NCI-H345 (cell line): ENCODE data around the gene SLC4A3.

ENCODE experiments used
- DNase-seq: peaks from one replicate; lab custom pipeline; 2025; lab: John Stamatoyannopoulos, UW

Gene SLC4A3

DNA sequence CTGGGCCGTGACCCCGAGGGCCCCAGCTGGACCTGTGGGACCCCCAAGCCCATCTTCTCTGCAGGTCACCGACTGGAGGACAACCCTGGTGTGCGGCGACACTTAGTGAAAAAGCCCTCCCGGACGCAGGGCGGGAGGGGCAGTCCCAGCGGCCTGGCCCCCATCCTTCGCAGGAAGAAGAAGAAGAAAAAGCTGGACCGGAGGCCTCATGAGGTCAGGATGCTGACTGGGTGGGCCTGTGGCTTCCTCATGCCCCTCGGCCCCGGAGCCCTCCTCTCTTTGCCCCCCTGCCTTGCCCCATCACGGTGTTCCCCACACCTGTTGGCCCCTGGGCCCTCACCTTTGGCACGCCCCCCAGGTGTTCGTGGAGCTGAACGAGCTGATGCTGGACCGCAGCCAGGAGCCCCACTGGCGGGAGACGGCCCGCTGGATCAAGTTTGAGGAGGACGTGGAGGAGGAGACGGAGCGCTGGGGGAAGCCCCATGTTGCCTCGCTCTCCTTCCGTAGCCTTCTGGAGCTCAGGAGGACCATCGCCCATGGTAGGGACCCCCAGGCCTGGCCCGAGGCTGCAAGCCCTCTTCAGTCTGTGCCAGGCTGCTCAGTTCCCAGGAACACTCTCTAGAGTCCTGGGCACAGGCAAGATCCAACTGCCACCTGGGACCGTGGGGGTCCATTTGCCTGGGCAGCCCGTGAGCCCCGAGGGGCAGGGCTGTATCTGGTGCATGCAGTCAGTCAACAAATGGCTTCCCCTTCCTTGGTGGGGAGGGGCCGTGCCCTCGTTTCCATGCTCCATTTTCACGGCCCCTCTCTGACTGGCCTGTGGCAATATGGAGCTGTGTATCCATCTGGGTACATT is 4.7 kb downstream of the SLC4A3 start:
- DNase-seq: no peak

DNA sequence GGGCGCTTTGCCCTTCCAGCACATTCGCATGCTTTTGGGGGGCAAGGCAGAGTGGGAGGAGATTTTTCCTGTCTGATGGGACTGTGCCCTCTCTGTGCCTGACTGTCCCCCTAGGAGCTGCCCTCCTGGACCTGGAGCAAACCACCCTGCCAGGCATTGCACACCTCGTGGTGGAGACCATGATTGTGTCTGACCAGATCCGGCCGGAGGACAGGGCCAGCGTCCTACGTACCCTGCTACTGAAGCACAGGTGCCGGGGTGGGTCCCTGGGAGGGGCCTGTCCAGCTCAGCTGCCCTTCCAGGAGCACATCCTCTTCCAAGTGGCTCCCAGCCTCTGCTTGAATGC is 5.3 kb downstream of the SLC4A3 start:
- DNase-seq: no peak

DNA sequence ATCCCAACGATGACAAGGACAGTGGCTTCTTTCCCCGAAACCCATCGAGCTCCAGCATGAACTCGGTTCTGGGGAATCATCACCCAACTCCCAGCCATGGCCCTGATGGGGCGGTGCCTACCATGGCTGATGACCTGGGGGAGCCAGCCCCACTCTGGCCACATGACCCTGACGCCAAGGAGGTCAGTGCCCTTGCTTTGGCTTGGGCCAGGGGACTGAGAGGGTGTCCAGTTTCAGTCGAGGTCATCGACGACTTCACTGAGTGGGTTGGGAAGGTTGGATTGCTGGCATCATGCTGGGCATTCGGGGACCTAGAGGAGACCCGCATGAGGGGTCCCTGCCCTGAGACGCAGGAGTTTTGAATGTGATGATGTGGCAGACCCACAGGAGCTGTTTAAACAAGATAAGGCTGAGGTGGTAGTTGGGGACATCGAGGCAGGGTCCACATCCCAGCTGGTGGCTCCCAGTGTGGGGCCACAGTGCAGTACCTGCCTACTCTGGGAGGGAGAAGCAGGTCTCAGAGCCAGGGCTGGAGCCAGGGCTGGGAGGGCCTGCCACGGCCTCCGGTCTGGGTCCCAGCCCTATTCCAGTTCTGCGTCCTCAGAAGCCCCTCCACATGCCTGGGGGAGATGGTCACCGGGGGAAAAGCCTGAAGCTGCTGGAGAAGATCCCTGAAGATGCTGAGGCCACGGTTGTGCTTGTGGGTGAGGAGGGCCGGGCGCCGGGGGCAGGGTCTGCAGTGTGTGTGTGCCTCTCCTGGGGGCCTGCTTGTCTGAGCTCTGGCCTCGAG is 6.0 kb downstream of the SLC4A3 start:
- DNase-seq: no peak

DNA sequence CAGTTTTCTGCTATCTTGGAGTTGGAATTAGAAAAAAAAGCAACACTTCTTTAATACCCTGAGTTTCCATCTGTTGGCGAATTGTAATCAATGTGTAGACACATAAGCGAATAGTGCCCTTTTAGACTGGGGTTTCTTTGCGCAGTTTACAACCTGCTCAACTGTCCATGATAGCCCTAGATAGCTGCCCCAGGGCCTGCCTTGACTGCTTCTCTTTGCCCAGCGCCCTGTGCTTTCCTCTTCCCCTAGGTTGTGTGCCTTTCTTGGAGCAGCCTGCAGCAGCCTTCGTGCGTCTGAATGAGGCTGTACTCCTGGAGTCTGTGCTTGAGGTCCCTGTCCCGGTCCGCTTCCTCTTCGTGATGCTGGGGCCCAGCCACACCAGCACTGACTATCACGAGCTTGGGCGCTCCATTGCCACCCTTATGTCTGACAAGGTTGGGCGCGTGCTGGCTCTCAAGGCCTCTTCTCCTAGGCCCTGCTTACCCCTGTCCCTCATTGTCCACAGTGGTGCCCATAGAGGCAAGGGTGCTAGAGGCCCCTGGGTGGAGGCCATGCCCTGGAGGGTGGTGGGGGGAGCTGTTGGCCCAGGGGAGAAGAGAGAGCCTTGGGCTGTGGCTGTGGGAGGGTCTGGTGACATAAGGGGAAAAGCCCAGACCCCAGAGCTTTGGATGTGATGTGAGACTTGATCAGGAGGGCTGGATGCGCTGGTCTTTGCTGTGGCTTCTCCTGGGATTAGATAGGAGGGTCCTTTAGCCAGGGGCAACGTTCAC is 6.9 kb downstream of the SLC4A3 start:
- DNase-seq: no peak

DNA sequence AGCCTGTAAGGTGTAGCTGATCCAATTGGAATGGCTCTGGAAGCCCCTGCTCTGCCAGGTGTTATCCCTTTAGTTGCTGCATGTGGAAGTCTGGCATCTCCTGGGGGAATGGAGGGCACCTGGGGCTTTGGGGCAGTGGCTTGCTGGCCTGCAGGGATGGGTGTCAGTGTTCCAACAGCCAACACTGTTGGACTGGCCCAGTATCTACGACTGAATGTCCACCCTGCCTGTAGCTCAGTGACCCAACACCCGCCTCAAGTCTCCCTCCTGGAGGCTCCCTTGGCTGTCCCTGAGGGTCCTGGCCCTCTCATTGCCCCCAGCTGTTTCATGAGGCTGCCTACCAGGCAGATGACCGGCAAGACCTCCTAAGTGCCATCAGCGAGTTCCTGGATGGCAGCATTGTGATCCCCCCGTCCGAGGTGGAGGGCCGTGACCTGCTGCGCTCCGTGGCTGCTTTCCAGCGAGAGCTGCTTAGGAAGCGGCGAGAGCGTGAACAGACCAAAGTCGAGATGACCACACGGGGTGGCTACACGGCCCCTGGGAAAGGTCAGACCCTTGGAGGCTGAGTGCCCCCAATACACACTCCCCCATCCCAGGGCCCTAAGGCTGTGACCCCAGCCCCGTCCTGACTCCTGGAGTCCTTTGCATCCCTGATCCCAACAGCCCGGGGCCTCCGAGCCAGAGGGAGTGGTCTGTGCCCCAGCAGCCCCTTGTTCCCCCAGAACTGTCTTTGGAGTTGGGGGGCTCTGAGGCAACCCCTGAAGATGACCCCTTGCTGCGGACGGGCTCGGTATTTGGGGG is 7.7 kb downstream of the SLC4A3 start:
- DNase-seq: no peak

DNA sequence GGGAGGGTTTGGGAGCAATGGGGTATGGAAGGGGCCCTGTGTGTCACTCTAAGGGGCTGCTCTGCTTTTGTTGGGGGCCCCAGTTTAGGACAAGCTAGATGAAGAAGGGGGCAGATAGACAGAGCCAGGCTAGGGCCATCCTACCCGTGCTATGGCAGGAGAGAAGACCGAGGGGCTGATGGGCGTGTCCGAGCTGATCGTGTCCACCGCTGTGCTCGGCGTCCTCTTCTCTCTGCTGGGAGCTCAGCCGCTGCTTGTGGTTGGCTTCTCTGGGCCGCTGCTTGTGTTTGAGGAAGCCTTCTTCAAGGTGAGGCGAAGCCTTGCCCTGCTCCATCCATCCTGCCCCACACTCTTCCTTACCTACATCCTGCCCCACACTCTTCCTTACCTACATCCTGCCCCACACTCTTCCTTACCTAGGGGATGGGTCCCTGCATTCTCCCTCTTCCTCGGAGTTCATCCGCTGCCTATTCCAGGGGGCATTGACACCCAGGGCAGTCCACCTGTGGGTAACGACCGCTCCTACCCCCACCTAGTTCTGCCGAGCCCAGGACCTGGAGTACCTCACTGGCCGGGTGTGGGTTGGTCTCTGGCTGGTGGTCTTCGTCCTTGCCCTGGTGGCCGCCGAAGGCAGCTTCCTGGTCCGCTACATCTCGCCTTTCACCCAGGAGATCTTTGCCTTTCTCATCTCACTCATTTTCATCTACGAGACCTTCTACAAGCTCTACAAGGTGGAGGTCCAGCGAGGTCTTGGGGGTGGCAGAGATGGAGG is 8.9 kb downstream of the SLC4A3 start:
- DNase-seq: no peak

DNA sequence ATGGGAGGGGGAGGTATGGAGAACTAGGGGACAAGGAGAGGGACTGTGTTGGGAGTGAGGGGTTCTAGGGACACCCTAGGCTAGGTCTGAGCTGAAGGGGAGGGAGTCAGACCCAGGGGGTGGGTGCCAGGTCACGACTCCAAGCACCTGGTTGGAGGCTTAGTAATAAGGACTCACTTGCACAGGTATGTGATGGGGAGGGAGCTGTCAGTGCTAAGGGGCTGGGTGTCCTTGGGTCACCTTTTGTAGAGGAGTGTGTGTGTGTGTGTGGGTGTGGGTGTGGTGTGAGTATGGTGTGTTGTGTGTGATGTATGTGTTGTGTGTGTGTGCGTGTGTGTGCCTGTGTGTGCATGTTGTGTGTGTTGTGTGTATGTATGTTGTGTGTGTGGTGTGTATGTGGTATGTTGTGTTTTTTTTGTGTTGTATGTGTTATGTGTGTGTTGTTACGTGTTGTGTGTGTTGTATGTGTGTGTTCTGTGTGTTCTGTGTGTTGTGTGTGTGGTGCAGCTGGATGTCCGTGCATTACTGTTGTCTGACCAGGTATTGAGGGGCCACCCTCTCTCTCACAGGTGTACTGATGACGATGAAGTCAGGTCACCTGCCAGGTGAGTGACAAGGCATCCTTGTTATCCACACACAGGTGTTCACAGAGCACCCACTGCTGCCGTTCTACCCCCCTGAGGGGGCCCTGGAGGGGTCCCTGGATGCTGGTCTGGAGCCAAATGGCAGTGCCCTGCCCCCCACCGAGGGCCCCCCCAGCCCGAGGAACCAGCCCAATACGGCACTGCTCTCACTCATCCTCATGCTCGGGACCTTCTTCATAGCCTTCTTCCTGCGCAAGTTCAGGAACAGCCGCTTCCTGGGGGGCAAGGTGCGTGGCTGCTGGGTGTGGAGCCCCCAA is 9.8 kb downstream of the SLC4A3 start:
- no peak for DNase-seq

DNA sequence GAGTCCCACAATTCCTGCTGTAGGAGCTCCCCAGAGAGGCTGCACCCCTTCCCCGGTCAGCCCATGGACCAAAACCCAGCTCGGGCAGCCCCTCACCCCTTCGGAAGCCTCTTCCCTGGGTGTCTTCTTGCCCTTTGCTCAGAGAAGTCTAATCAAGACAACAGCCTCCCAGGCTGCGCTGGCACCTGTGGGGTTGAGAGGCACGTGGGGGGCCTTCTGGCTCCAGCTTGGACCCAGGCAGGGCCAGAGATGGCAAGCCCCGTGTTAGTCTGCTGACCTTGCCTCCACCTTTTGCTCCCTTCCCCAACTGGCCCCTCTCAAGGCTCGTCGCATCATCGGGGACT is 10.4 kb downstream of the SLC4A3 start:
- no peak for DNase-seq

DNA sequence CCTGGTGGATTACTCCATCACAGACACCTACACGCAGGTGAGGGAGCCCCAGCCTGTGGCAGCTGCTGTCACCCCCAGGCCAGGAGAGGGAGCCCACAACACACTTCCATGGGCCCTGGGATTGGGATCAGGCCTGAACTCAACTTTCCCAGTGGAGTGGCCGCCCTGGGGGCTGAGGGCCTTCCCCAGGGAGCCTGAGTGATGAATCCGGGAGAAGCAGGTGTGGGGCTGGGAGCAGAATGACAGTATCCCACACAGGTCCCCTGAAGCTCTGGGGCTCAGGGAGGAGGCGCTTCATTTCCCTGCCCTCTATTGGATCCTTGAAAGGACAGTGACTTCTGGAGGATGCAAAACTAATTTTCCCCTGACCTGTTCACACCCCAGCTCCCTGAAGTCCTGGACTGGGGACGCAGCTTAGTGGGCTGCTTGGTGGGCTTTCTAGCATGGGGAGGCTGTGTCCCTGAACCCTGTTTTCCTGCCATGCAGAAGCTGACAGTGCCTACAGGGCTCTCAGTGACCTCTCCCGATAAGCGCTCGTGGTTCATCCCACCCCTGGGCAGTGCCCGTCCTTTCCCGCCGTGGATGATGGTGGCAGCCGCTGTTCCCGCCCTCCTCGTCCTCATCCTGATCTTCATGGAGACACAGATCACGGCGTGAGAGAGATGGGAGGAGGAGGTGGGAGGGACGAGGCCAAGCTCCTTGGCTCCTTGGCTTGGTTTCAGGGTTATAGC is 11.0 kb downstream of the SLC4A3 start:
- no peak for DNase-seq

DNA sequence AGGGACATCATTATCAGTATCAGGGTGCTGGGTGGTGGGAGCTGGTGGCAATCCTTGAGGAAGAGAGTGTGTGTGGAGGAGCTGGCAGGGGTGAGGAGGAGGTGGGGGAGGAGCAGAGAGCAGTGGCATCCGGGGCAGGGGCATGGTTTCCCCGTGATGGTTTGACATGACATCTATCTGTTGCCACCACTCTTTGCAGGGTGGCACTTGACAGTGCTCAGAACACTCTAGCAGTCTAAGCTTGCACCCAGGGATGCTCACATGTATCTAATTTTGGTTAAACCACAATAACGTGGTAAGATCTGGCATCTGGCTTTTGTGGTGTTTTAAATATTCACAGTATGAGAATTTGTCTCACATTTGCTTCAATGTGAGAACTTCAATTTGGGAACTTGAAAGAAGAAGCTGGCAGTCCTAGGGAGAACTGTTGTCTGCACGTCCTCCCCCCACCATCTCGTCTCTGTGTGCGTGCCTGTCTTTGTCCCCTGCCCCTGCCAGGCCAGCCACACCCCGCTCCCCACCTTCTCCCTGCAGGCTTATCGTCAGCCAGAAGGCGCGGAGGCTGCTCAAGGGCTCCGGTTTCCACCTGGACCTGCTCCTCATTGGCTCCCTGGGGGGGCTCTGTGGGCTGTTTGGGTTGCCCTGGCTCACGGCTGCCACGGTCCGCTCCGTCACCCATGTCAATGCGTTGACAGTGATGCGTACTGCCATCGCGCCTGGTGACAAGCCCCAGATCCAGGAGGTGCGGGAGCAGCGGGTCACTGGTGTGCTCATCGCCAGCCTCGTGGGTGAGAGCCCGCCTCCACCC is 11.7 kb downstream of the SLC4A3 start:
- DNase-seq: no peak

DNA sequence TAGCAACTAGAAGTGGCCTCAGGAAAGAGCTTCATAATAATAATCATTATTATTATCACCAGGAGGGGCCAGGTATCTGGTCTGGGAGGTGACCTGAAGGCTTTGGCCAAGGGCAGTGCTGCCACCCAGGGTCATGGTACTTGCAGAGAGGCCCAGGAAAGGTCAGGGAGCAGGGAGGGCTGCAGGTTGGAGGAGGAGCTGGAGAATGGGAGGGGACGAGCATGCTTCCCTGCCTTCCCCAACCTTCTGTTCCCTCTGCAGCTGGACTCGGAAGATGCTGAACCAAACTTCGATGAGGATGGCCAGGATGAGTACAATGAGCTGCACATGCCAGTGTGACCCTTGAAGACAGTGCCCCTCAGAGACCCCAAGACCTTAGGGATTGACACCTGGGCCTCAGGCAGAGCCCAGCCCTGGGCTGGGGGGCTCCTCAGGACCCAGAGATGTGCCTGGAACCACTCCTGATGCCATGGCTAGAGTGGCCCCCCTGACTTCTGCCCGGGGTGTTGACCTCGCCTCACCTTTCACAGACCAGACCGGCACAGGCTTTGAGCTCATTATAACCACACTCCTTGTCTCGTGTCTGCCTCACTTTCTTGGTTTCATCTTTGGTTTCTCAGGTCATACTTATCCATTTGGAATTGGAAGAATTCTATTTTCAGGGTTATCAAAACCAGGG is 14.1 kb downstream of the SLC4A3 start:
- DNase-seq: no peak

DNA sequence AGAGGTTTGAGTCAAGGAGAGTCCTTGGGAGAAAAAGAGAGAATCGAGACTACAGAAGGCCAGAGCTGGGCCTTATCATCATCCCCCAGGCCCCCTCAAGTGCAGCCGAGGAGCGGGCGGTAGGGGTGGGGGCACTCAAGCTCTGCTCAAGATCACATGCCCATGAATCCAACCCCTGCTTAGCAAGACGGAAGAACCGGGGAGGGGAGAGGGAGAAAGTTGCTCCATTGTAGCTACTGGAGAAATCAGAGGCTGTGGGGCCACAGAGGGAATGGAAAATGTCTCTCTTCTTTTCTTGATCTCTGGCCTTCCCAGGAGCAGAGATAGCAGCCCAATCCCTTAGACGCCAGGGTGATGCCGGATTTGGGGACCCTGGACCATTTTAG is 14.6 kb downstream of the SLC4A3 start:
- DNase-seq: no peak

DNA sequence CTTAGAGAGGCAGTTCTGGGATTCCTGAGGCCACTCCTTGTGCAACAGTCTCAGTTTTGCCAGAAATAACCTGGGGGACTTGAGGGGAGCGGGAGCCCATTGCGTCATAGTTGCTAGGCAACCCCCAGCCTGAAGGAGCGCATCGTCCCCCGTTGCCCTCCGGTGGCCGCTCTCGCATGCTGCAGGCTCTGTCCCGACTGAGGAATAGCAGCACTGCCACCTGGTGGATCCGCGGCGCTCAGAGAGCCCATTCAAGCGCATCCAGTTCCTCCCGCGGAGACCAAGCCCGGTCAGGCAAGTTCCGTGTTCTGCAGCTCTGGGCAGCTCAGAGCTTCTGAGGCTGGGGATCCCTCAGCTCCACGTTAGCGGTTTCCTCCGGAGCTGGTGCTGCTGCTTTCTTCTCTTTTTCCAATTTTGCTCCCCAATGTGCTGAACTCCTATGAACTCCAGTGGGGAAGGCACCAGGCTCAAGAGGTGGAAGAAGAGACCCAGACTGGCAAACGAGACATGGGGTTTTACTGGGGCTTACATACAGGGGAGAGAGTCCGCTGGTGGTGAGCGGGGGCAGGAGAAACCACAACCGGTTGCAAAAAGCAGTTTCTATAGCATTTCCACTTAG is 15.1 kb downstream of the SLC4A3 start:
- peak; percentile 94 for DNase-seq

DNA sequence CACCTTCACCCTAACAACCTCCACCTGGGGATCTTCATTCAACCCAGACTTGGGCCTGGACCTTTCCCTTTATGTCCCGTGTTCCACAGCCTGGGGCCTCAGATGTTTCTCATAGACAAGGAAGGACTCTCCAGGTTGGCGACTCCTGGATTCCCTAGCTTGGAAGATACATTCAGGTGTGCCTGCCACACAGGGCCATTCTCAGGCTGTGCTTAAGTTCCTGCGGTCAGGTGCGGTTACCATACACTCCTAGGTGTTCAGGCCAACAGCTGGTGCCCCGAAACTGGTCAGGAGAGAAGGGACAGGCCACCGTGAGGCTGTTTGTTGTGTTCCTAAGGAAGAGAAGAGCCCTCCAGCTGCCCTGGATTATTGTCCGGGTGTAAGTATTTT is 15.6 kb downstream of the SLC4A3 start:
- DNase-seq: no peak

DNA sequence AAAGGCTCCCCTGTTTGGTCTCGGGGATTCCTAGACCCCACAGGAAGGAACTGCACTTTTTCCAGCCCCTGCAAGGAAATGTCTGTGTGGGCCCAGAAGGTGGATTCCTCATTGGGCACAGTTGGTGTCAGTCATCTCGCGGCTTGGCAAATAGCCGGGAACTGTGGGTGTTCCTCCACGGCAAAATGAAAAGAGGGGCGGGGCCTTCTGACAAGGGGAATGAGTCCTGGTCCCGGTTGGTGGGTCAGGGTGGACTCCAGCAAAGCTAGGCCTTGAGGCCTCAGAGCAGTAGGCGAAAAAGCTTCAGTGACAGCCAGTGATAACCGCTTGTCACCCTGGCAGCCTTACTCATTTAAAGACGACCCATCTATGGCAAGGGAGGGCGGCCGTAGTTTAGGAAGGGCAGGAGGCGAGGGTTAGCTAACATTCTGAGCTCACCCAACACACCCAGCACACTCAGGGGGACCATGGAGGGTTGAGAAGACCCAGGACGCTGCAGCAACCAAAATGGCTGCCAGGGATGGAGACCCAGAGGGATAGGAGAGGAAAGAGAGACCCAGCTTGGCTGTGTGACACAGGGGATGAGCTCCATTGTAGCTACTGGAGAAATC is 16.5 kb downstream of the SLC4A3 start:
- no peak for DNase-seq

DNA sequence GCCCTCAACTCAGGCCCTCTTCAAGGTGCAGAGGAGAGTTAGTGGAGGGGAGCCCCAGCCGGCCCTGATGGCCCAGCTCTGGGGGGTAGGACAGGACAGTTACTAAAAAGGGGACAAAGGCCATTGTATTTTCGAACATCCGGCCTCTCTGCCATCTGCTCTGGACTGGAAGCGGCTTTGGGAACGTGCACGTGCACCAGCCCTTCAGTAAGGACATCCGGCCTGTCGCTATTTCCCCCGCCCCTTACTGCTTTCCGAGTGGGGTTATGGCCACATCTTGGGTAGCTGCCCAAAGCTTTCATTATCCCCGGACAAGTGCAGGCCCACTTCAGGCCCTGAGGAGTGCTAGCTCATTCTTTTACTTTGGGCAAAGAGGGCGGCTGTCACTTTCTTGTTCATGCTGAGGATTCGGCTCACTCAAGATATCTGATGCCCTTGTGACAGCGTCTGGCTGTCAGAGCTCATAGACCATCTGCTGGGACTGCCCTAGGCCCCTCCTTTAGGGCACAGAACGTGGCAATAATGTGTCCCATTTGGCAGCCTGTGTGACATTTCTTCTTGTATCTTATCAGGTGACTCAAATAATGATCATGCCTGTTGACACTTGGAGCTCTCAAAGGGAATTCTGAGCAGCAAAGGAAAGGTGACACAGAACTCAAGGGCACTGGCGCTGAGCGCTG is 17.5 kb downstream of the SLC4A3 start:
- no peak for DNase-seq
